GM10266 (cell line): ENCODE results near the gene TSPAN6.

Experiments
- DNase-seq: peaks from one replicate; pipeline ENCODE4 v3.0.0; 2012; ENCODE audit errors: extremely low spot score
- CTCF ChIP-seq: IDR thresholded peaks from 2 replicates; pipeline ENCODE4 v1.5.1; 2012; ENCODE audit warnings: mild to moderate bottlenecking, low read depth; ENCODE audit not compliant: control insufficient read depth, insufficient read depth; ENCODE audit errors: missing control alignments

Gene TSPAN6

GRCh38 chrX:100635040-100635439 is 1.6 kb downstream of the TSPAN6 start:
- TF ChIP-seq CTCF = no peak
- DNase-seq = no peak

GRCh38 chrX:100625985-100626491 is 10.6 kb downstream of the TSPAN6 start:
- TF ChIP-seq CTCF = no peak
- DNase-seq = peak; percentile 26

GRCh38 chrX:100623001-100623400 is 13.6 kb downstream of the TSPAN6 start:
- TF ChIP-seq CTCF = no peak

GRCh38 chrX:100615005-100615404 is 21.6 kb downstream of the TSPAN6 start:
- peak; percentile 22 for DNase-seq
- peak; percentile 23 for TF ChIP-seq CTCF

More at GRCh38 chrX:100623001-100623400, 13.6 kb downstream of the TSPAN6 start:
- no peak for DNase-seq

DNA sequence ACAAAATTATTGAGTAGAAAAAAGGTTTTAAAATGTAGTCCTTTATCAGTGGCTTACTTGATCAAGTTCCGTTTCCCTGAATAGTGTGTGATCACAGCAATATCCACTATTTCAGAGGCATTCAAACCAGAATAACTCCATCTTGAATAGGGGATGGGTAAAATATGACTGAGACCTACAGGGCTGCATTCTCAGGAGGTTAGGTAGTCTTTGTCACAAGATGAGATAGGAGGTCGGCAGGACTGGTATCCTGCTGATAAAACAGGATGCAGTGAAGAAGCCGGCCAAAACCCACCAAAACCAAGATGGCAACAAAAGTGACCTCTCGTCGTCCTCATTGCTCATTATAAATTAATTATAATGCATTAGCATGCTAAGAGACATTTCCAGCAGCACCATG is 24.7 kb downstream of the TSPAN6 start:
- TF ChIP-seq CTCF = no peak
- no peak for DNase-seq

DNA sequence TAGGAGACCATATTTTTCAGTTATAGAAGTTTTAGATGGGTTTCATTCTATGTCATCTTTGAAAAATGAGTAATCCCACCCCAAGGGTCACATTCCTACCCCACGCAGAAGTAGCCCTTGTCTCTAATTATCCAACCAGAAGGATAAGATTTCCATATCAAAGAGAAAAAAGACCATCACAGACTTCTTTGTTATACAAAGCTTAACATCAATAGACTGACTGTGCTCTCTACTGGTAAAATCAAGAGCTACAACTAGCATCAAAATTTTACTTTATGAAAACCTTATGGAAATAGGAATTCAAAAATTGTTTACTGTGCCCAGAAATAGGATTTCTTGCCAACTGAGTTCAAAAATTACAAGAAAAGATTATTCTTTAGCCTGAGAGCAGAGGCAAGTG is 27.0 kb downstream of the TSPAN6 start:
- no peak for TF ChIP-seq CTCF
- DNase-seq = no peak

DNA sequence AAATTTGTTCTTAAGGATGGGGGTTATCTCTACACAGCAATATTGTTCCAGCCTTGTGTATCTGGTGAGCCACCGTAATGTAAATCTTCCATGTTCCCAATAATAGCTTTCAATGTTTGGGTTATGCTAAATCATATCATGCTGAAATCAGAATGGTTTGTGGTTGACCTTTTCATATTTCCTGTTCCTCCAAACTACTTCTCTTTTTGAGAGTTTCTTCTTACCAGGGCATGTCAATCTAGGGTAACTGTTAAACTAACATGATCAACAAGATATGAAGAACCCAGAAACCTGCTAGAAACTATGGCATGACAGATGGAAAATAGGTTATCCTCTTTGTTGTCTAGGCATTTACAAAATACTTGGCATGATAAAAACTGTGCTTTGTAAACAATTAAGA is 29.9 kb downstream of the TSPAN6 start:
- no peak for TF ChIP-seq CTCF
- no peak for DNase-seq

- DNase-seq = no peak
Measured at GRCh38 chrX:100600758-100601157, 35.8 kb downstream of the TSPAN6 start.

More at GRCh38 chrX:100600758-100601157, 35.8 kb downstream of the TSPAN6 start:
- TF ChIP-seq CTCF = no peak
